GM19468 (cell line): ENCODE results near the gene PCA3.

Experiments
- ATAC-seq: cut with Tn5 transposase; IDR thresholded peaks from one replicate; pipeline ENCODE4 v1.9.1; 2021; ENCODE audit warnings: mild to moderate bottlenecking, moderate library complexity, moderate number of reproducible peaks; ENCODE audit not compliant: unreplicated experiment; ENCODE audit errors: extremely low read depth

PCA3 gene

DNA sequence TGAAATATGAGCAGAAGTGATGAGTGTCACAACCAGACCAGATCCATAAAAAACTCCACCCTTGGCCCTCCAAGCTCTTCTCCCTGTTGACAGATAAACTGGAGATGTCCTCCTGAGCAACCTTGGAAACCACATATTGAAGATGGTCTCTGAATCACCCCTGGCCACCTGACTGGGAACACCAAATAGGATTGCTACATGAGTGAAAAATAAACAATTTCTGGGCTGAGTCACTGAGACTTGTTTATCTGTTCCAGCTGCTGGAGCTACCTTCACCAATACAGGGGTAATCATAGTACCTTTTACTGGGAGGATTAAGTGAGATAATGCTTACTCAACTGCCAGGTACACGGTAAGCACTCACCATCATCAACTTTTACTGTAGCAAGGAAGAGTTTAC, 53.3 kb downstream of the PCA3 start:
- ATAC-seq: no peak

DNA sequence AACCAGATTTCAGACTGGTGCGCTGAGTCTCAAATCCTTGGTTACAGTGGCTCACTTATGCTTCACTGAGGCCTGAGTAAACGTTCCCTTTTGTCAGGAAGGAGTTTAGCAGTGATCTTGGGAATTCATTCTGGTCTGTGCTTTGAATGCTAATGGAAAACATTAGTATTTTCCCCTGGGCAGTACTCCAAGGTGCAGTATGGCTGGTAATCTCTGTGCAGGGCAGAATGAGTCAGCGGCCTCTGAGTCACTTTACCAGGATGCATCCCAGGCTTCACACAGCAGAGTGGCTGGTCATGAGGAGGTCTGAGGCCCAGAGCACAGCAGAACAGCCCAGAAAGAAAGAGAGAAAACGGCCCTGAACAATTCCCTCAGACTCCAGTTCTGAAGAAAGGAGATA, 54.0 kb downstream of the PCA3 start:
- no peak for ATAC-seq

DNA sequence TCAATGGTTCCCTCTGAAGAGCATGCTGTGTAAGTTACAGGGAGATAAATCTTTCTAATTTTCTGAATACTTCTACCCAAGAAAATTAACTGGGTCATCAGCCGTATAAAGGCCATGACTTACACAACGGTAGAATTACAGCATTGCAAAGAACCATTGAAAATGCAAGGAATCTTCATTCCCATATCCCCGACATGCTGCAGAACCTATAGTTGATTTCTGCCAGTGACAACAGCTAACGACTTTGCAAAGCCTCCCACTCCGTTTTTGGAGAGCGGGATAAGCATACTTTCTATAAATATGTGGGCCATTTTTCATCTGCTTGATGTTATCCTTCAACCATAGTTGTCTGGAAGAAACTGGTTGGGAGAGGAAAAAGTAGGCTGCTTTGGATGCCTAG, 56.2 kb downstream of the PCA3 start:
- no peak for ATAC-seq

DNA sequence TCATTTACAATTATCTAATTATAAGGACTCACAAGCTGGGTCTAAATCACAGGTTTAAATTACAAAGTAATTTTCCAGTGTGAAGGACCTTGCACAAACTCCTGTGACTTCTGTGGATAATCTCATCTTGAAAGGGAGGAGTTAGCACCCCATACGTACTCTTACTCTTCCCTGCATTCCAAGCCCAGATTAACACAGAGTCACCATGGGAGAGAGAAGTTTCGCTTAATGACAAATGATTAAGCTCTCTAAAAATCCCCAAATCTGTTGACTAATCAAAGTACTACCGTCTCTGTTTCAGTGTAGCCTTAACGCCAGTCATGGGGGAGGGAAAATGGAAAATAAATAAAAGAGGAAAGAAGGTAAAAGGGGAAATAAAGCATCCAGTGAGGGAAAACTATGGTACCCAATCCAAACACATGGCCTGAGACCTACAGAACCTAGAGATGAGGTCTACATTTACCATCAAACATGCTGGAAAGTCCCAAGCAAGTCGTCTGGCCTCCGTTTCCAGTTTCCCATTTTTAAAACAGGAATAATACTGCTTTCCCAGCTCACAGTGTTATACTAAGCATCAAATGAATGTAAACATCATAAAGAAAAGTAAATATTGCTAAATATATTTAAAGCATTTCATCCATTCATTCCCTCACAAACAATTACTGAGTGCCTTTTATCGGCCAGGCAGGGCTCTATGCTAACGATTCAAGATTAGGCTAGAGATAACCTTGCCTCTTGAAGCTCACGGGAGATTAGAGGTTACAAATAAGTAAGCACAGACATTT, 63.2 kb downstream of the PCA3 start:
- ATAC-seq: no peak

DNA sequence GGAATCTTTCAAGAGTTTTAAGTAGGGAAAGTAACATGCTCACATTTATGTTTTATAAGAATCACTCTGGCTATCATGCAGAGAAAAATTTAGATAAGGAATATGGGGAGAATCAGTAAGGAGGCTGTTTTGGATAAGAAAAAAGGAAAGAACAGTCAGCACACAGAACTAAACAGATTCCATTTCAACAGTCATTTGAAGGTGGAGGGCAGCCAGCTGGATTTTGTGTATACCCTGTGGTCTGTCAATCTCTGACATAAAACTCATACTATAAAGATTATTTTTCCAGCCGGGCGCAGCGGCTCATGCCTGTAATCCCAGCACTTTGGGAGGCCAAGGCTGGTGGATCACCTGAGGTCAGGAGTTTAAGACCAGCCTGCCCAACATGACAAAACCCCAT, 64.2 kb downstream of the PCA3 start:
- no peak for ATAC-seq

DNA sequence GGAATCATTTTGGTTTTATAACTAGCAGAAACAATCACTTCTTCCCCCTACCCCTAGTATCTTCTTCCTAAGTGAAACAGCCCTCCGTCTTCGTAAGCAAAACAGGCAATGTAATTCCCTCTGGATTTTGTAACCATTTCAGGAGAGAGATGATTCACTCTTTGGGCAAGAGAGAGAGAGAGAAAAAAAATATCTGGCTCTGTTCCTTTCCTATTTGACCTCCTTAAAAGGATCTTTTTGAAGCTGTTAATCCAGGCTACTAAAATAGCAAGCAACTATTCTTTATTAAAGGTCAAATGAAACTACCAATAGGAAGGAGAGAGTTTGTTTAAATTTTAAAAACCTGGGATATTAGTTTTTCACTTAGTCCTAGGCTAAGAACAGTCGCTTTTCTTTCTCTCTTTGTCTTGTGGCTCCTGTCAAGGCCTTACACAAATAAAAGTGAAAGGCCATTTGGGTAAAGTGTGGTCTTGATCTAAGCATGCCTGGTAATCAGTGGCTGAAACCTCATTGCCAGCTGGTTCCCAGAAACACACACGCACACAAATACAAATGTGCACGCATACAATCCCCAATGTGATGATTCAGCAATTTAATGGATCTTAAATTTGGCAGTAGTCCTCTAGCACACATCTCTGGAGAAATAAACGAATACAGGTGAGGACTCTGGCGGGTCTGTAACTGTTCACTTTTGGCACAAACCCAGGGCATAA, 71.5 kb downstream of the PCA3 start:
- no peak for ATAC-seq
